GM12892 (cell line): Measurements from ENCODE around the gene HSD17B8.

Experiments
- DNase-seq: peaks from one replicate; pipeline ENCODE4 v3.0.0; 2011; ENCODE audit not compliant: insufficient read length
- FAIRE-seq: peaks from 2 replicates; lab custom pipeline; 2011; peaks lifted over from hg19 to GRCh38; lab: Jason Lieb, UNC
- POLR2A ChIP-seq: IDR thresholded peaks from 2 replicates; pipeline ENCODE4 v1.6.1; 2011; ENCODE audit warnings: low read depth, low read length, control low read depth
- POLR2AphosphoS5 ChIP-seq: IDR thresholded peaks from 2 replicates; pipeline ENCODE4 v1.6.1; 2011; ENCODE audit warnings: low read depth, low read length, control low read depth
- TAF1 ChIP-seq: IDR thresholded peaks from 2 replicates; pipeline ENCODE4 v1.6.1; 2011; ENCODE audit warnings: low read depth, mild to moderate bottlenecking, control low read depth, low read length, borderline replicate concordance

The HSD17B8 gene

GRCh38 chr6:33172688-33173534, 31.5 kb upstream of the HSD17B8 start:
- FAIRE-seq: peak; percentile 70
- TF ChIP-seq POLR2A: no peak
- no peak for TF ChIP-seq POLR2AphosphoS5
- TF ChIP-seq TAF1: no peak

DNA sequence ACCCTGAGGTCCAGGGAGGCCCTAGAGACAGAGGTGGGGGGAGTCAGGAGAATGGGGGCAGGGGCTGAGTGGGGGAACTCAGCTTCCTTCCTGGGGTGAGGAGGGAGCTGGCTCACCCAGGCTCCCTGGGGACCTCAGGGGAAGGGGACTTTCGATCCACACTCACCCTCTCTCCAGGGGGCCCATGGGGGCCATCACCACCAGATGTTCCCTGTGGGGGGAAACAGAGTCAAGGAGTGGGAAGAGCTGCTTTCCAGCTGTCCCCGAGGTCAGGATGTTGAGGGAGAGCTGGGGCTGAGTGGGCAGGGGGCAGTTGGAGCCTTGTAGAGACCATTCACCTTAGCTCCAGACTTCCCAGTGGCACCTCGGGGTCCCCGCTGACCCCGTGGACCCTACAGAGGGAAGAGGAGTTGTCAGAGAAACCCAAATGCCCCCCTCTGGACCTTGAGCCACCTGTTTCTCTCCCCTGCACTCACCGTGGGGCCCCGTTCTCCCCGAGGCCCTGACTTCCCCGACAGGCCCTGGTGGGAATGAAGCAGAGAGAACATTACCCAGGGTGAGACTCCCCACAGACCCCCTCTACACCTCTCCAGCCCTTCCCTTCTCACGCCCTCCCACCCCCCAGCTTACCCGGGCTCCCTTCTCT, 30.8 kb upstream of the HSD17B8 start:
- FAIRE-seq: no peak
- no peak for DNase-seq

More at GRCh38 chr6:33172688-33173534, 31.5 kb upstream of the HSD17B8 start:
- DNase-seq: no peak

DNA sequence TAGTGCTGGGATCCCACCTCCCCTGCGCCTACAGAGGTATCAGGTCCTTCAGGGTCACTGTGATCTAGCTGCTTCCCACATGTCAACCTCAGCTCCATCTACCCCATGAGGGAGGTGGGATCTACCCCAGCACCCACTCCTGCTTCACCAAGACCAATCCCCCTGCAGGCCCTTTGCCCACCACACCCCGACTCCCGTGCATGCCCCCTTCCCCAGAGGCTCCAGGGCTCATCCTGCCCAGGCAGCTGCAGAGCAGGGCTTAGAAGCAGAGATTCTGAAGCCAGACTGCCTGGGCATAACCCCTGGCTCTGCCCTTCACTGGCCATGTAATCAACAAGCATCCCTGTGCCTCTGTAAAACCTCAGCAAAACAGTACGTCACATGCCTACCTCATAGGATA, 29.7 kb upstream of the HSD17B8 start:
- no peak for FAIRE-seq

More for the DNA sequence above, 30.8 kb upstream of the HSD17B8 start:
- TF ChIP-seq POLR2AphosphoS5: no peak
- no peak for TF ChIP-seq POLR2A
- TF ChIP-seq TAF1: no peak

GRCh38 chr6:33175436-33176069, 28.9 kb upstream of the HSD17B8 start:
- no peak for TF ChIP-seq POLR2AphosphoS5
- no peak for TF ChIP-seq POLR2A
- TF ChIP-seq TAF1: no peak
- FAIRE-seq (no peak), DNase-seq (no peak)

More for the DNA sequence above, 29.7 kb upstream of the HSD17B8 start:
- no peak for TF ChIP-seq POLR2A
- TF ChIP-seq POLR2AphosphoS5: no peak
- TF ChIP-seq TAF1: no peak
- no peak for DNase-seq

DNA sequence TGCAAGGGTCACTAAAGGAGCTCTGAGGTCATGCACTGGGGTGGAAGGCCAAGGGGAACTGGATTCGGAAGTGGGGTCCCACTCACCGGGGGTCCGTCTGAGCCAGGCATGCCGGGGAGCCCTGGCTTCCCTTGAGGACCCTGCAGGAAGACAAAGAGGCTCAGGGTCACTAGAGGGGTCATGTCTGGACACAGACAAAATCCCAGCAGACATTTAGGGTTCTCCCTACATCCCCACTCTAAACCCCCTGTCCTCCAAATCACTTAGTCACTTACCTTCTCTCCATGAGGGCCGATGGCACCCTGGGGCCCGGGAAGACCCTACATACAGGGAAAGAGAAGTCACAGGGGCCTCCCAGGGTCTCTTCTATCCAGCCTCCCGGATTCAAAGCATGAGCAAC, 27.5 kb upstream of the HSD17B8 start:
- DNase-seq (no peak), FAIRE-seq (no peak)
- TF ChIP-seq POLR2A (no peak), POLR2AphosphoS5 (no peak), TAF1 (no peak)

GRCh38 chr6:33177552-33178446, 26.7 kb upstream of the HSD17B8 start:
- no peak for DNase-seq
- no peak for FAIRE-seq

DNA sequence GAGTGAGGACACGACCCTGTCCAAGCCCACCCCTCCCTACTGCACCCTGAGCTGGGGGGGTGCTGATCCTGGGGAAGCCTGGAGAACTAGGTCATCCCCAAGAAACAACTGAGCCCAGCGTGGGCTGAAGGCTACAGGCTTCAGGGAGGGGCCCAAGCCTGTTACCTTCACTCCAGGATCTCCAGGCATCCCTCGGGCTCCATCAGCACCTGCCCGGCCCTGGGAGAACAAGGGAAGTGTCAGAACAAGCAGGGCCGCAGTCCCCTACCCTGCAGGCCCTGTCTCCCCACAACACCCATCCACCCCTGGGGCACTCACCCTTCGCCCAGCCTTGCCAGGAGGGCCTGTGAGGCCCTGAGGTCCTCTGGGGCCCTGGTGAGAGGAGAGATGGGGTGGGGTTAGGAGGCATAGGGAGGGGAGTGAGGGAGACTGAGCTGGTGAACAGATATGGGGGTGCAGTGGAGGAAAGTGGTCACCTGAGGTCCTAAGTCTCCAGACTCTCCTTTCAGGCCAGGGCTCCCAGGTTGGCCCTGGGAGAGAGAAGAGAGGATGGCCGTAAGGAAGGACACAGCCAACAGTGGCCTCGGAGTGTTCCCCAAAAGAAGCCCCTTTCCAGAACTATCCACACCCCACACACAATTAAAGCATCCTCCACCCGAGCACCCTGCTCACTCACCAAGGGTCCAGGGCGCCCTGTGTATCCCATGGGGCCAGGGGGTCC, 25.5 kb upstream of the HSD17B8 start:
- FAIRE-seq (no peak), DNase-seq (no peak)
- no peak for TF ChIP-seq POLR2A
- no peak for TF ChIP-seq POLR2AphosphoS5
- TF ChIP-seq TAF1: no peak

More at GRCh38 chr6:33177552-33178446, 26.7 kb upstream of the HSD17B8 start:
- TF ChIP-seq POLR2A (no peak), POLR2AphosphoS5 (no peak), TAF1 (no peak)

DNA sequence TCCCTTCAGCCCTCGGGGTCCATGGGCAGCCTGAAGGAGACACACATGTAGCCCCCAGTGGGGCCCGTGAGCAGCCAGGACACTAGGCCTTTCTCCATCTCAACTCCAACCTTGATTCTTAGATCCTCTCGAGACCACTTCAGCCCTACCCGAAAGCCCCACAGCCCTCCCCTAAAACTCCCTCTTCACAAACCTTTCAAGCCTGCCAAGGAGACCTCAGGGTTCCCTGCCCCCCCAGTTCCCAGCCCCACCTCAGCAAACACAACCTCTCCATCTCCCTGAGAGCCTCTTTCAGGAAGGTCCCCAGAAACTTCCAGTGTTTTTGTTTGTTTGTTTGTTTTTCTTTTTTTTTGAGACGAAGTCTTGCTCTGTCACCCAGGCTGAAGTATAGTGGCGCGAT, 23.3 kb upstream of the HSD17B8 start:
- TF ChIP-seq TAF1 (no peak), POLR2AphosphoS5 (no peak), POLR2A (no peak)
- DNase-seq: no peak
- FAIRE-seq: no peak

GRCh38 chr6:33183071-33183683, 21.3 kb upstream of the HSD17B8 start:
- no peak for TF ChIP-seq TAF1
- TF ChIP-seq POLR2A: no peak
- no peak for TF ChIP-seq POLR2AphosphoS5
- DNase-seq (no peak), FAIRE-seq (peak; percentile 14)
